HCT116 (cell line): ENCODE measurements around the gene FNDC4. TPM values are rescaled to one million over a fixed set of nuclear protein-coding genes. Genes with fewer than 3 reads are reported as not detected.

ENCODE experiments used
- FOSL1 ChIP-seq: IDR thresholded peaks from 2 replicates; pipeline ENCODE4 v1.6.1; 2012; ENCODE audit warnings: low read depth
- SRF ChIP-seq: IDR thresholded peaks from 2 replicates; pipeline ENCODE4 v1.6.1; 2012; ENCODE audit warnings: low read depth
- ZBTB33 ChIP-seq: IDR thresholded peaks from 2 replicates; pipeline ENCODE4 v1.6.1; 2011; ENCODE audit warnings: mild to moderate bottlenecking, low read length, moderate library complexity; ENCODE audit not compliant: insufficient replicate concordance; ENCODE audit errors: extremely low read depth
- total RNA-seq: library from RNA; stranded (reverse); gene quantifications from one replicate; pipeline ENCODE4 v1.2.1, GENCODE V29; 2021; ENCODE audit not compliant: unreplicated experiment

Gene FNDC4
- total RNA-seq, 1 experiment from 2014 or later = 3.3 TPM

GRCh38 chr2:27441958-27442919 lies 52.8 kb downstream of the FNDC4 start, which contains the start of gene KRTCAP3 (continued):
- no peak for TF ChIP-seq ZBTB33
- TF ChIP-seq SRF = no peak; the same call in 1 of the 2 replicates
- no peak for TF ChIP-seq FOSL1

Other genes with a start within 250 kb of the FNDC4 start
- gene SLC30A3, start 232.2 kb downstream of the FNDC4 start, total RNA-seq = 20.5 TPM
- gene DNAJC5G, start 219.8 kb downstream of the FNDC4 start, total RNA-seq = 2.5 TPM
- gene TRIM54, start 212.8 kb downstream of the FNDC4 start, total RNA-seq = 2.0 TPM
- 8.0 TPM for gene UCN, start 186.8 kb downstream of the FNDC4 start, total RNA-seq
- 55.4 TPM for gene MPV17, start 172.1 kb downstream of the FNDC4 start, total RNA-seq
- gene GTF3C2, start 138.4 kb downstream of the FNDC4 start, total RNA-seq = 88.2 TPM
- 43.8 TPM for gene EIF2B4, start 124.9 kb downstream of the FNDC4 start, total RNA-seq
- 90.5 TPM for gene SNX17, start 124.6 kb downstream of the FNDC4 start, total RNA-seq
- gene ZNF513, start 114.5 kb downstream of the FNDC4 start, total RNA-seq = 12.8 TPM
- 140 TPM for gene PPM1G, start 85.6 kb downstream of the FNDC4 start, total RNA-seq
- 79.1 TPM for gene NRBP1, start 66.6 kb downstream of the FNDC4 start, total RNA-seq
- 65.7 TPM for gene KRTCAP3, start 52.8 kb downstream of the FNDC4 start, total RNA-seq
- gene IFT172, start 5.5 kb downstream of the FNDC4 start, total RNA-seq = 13.7 TPM
- gene GCKR, start 1.6 kb upstream of the FNDC4 start, total RNA-seq = not detected
- 33.0 TPM for gene ZNF512, start 87.8 kb upstream of the FNDC4 start, total RNA-seq
- gene CCDC121, start 133.8 kb upstream of the FNDC4 start, total RNA-seq = 2.1 TPM
- gene GPN1, start 133.8 kb upstream of the FNDC4 start, total RNA-seq = 34.3 TPM
- 25.2 TPM for gene SUPT7L, start 168.4 kb upstream of the FNDC4 start, total RNA-seq
- gene SLC4A1AP, start 168.7 kb upstream of the FNDC4 start, total RNA-seq = 19.8 TPM